ENCODE measurements around the gene ARHGAP33.

The ARHGAP33 gene

DNA sequence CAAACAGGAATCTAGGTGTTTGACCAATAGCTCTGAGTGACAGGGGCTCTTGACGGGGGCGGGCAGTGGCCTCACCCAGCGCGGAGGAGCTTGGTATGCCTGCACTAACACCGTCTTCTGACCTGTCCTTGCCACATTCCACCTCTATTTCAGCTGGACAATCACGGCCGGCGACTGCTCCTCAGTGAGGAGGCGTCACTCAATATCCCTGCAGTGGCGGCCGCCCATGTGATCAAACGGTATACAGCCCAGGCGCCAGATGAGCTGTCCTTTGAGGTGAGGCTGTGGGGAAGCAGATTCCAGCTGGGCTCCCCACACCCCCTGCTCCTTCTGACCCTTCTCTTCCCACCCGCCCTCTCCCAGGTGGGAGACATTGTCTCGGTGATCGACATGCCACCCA, 4.7 kb downstream of the ARHGAP33 start:
- no peak for DNase-seq (ENCODE audit: low read depth)

DNA sequence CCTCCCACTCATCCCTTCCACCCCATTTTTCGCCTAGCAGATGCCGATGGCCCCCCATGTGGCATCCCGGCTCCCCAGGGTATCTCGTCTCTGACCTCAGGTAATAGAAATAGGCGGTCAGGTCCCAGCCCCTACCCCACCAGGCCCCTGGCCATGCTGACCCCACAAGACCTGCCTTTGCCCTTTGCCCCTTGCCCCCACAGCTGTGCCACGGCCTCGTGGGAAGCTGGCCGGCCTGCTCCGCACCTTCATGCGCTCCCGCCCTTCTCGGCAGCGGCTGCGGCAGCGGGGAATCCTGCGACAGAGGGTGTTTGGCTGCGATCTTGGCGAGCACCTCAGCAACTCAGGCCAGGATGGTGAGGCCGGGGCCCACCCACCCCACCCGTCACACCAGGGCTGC, 5.4 kb downstream of the ARHGAP33 start:
- no peak for DNase-seq (ENCODE audit: low read depth)

DNA sequence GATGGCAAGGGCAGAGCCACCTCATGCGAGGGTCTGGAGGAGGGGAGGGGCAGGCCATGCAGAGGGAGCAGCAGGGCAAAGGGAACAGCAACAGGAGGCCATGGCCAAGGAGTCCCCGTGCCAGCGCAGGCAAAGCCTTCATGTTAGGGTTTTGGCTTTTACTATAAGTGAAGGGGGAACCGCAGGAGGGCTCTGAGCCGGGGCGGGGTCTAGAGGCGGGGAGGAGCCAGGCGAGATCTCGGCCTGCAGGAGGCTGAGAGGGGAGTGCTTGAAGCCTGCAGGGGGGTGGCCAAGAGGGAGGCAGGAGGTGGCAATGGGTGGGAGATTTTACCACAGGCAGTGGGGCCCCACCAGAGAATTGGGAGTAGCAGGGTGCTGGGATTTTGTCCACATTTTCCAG, 6.3 kb downstream of the ARHGAP33 start:
- no peak for DNase-seq (ENCODE audit: low read depth)

DNA sequence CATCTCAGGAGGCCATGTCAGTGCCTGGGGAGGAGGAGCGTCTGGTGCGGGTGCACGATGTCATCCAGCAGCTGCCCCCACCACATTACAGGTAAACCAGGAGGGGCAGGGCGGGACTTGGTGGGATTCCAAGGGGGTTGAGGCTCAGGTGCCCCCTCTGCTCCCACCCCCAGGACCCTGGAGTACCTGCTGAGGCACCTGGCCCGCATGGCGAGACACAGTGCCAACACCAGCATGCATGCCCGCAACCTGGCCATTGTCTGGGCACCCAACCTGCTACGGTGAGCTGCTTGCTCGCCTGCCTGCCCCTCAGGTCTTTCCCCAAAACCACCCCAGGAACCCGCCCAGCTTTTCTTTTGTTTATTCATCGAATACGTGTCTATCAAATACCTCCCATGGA, 7.2 kb downstream of the ARHGAP33 start:
- no peak for DNase-seq (ENCODE audit: low read depth)

DNA sequence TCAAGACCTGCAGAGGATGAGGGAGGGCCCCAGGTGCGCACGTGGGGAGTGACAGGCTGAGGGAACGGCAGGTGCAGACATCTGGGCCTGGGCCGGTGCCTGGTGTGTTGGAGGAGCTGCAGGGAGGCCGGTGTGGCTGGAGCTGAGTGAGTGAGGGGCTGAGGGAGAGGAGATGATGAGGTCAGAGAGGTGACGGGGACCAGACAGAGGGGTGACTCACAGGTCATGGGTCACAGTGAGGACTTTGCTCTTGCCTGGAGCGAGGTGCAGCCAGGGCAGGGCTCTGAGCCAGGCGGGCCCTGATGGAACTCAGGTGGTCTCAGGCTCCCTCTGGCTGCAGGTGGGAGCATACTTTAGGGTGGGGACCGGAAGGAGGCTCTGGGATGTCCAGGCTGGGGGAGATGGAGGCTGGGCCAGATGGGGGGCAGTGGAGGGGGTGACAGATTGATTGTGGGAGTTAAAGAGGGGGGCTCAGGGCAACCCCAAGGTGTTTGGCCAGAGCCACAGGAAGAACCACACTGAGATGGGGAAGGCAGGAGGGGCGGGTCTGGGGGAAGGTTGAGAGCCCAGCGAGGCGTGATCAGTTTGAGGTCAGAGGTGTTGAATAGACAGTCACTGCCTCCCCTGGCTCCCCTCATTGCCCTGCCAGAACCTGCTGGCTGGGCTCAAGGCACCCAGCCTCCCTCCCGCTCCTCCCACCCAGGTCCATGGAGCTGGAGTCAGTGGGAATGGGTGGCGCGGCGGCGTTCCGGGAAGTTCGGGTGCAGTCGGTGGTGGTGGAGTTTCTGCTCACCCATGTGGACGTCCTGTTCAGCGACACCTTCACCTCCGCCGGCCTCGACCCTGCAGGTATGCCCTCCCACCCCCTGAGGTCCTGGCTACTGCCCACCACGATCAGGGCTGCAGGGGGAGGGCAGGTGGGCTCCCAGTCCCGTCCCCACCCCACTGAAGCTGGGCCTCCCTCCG, 8.4 kb downstream of the ARHGAP33 start:
- DNase-seq (ENCODE audit: low read depth) = no peak

DNA sequence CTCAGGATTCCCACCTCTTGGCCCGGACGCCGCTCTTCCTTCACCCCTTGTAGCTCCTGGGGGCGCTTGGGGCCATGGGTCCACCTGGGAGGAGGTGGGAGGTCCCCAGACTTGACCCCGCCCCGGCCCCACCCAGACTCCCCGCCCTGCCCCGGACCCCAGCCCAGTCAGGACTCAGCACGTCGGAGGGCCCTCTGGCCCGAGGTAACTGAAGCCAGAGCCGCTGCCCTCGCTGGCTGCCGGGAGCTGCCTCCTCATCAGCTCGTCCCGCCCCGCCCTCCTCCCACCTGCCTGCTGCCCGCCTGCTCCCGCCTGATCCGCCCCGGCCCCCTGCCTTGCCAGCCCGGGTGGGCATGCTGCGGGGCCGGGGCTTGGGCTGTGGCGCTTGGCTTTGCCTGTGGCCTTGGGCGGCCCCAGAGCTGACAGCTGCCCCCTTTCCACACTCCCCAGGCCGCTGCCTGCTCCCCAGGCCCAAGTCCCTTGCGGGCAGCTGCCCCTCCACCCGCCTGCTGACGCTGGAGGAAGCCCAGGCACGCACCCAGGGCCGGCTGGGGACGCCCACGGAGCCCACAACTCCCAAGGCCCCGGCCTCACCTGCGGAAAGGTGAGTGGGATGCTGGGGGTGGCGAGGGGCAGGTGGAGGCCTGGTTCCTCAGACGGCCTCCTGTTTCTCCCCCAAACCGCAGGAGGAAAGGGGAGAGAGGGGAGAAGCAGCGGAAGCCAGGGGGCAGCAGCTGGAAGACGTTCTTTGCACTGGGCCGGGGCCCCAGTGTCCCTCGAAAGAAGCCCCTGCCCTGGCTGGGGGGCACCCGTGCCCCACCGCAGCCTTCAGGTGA, 9.4 kb downstream of the ARHGAP33 start:
- DNase-seq (ENCODE audit: low read depth) = no peak

DNA sequence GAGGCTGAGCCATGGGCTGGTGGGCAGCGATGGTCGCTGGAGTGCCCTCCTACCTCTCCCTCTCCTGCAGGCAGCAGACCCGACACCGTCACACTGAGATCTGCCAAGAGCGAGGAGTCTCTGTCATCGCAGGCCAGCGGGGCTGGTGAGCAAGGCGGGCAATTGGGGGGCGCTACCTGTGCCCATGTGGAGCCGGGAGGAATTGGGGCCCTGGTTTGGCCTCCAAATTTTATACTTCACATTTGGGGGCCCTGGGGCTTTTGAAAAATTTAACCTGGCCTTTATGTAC, 9.9 kb downstream of the ARHGAP33 start:
- no peak for DNase-seq (ENCODE audit: low read depth)

DNA sequence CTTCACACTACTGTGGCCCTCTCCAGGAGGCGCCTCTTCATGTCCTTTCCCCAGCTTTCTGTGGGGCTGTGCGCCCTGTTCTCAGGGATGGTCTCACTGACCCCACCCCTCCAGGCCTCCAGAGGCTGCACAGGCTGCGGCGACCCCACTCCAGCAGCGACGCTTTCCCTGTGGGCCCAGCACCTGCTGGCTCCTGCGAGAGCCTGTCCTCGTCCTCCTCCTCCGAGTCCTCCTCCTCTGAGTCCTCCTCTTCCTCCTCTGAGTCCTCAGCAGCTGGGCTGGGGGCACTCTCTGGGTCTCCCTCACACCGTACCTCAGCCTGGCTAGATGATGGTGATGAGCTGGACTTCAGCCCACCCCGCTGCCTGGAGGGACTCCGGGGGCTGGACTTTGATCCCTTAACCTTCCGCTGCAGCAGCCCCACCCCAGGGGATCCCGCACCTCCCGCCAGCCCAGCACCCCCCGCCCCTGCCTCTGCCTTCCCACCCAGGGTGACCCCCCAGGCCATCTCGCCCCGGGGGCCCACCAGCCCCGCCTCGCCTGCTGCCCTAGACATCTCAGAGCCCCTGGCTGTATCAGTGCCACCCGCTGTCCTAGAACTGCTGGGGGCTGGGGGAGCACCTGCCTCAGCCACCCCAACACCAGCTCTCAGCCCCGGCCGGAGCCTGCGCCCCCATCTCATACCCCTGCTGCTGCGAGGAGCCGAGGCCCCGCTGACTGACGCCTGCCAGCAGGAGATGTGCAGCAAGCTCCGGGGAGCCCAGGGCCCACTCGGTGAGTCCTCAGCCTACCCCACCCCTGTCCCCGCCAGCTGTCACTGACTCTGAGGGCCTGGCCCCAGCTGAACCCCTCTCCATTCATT, 11.2 kb downstream of the ARHGAP33 start:
- DNase-seq (ENCODE audit: low read depth) = no peak

DNA sequence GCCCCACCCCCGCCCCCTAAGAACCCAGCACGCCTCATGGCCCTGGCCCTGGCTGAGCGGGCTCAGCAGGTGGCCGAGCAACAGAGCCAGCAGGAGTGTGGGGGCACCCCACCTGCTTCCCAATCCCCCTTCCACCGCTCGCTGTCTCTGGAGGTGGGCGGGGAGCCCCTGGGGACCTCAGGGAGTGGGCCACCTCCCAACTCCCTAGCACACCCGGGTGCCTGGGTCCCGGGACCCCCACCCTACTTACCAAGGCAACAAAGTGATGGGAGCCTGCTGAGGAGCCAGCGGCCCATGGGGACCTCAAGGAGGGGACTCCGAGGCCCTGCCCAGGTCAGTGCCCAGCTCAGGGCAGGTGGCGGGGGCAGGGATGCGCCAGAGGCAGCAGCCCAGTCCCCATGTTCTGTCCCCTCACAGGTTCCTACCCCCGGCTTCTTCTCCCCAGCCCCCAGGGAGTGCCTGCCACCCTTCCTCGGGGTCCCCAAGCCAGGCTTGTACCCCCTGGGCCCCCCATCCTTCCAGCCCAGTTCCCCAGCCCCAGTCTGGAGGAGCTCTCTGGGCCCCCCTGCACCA, 11.9 kb downstream of the ARHGAP33 start:
- DNase-seq (ENCODE audit: low read depth) = no peak

DNA sequence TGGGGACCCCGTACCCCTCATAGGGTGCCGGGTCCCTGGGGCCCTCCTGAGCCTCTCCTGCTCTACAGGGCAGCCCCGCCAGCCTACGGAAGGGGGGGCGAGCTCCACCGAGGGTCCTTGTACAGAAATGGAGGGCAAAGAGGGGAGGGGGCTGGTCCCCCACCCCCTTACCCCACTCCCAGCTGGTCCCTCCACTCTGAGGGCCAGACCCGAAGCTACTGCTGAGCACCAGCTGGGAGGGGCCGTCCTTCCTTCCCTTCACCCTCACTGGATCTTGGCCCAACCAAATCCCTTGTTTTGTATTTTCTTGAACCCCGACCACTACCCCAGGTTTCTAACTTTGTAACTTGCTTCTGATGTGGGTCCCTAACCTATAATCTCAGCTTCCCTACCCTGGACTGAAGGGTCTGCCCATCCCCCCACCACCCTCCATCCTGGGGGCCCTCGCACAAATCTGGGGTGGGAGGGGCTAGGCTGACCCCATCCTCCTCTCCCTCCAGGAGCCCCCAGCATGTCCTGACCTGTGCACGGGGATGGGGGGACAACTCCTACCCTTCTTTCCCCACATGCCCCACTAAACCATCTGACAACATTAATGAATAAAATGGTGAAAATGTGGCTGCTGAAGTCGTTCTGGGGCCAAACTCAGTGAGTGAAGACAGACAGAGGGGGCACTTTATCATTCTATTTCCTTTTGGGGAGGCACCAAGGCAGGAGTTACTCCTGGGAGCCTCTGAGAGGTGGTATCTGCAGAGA, 13.0 kb downstream of the ARHGAP33 start:
- no peak for DNase-seq (ENCODE audit: low read depth)

DNA sequence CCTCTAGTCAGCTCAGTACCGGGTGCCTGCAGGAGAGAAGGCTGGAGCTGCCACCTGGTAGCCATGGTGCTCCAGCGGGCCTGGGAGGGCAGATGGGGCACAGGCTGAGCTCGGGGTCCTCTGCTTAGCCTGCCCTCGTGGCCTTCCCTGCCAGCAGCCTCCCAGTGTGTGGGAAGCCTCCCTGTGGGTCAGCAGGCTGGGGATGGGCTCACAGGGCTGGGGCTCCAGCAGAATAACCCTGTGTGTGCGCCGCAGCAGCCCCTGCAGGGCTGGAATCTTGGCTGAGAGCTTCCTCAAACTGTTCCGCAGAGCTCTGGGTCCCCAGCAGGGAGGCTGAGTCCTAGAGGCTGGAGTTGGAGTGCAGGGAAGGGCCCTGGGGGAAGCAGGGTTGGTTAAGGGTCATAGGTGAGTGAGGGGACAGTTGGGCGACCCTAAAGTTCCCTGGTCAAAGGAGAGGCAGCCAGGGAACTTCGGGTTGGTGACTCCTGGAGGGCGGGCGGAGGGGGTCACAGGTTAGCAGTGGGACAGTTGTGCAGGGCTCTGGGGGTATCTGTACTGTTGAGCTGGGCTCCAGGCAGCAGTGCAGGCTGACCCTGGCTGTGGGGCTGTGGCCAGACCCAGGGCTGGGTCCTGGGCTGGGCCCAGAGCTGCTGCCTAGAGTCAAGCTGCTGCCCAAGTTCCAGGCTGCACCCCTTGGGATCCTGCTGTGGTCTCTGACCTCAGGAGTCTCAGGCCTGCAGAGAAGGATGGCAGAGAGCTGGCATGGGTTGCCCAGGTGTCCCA, 14.0 kb downstream of the ARHGAP33 start:
- no peak for DNase-seq (ENCODE audit: low read depth)

DNA sequence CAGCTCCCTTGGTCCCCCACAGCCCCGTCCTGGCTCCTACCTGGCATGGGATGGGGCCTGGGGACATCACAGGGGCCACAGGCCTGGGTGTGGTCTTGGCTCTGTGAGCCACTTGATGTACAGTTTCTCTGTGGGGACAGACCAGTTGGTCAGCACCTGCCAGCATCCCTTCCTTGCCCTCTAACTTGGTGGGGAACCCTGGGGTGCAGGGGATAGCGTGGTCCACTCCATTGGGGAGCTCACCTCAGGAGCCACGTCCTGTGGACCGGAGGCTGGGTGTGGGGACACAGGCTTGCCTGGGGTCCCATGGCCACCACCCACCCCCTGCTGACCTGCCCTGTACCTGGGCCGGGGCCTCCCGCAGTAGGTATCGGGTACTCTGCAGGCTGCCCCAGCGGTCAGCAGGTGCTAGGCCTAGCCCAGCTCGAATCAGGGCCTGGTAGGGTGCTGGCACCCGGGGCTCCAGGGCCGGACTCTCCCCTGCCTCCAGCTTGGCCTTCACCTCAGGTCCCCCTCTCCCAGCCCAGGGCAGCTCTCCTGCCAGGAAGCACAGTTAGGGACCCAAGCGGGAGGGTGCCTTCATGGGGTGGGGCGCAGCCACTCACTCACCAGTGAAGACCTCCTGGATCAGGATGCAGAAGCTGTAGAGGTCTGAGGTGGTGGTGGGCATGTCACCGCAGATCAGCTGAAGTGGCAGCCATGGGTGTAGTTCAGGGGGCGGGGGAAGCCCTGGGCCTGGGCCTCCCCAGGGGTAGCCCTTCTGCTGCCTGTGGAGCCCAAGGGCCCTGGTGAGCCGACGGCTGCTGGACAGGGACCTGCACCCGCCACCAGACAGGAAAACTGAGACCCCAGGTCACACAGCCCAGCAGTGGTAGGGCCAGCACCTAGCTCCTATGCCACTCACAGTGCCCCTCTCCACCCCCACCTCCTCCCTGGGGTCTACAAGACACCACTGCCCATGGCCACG, 14.9 kb downstream of the ARHGAP33 start:
- DNase-seq (ENCODE audit: low read depth) = no peak

DNA sequence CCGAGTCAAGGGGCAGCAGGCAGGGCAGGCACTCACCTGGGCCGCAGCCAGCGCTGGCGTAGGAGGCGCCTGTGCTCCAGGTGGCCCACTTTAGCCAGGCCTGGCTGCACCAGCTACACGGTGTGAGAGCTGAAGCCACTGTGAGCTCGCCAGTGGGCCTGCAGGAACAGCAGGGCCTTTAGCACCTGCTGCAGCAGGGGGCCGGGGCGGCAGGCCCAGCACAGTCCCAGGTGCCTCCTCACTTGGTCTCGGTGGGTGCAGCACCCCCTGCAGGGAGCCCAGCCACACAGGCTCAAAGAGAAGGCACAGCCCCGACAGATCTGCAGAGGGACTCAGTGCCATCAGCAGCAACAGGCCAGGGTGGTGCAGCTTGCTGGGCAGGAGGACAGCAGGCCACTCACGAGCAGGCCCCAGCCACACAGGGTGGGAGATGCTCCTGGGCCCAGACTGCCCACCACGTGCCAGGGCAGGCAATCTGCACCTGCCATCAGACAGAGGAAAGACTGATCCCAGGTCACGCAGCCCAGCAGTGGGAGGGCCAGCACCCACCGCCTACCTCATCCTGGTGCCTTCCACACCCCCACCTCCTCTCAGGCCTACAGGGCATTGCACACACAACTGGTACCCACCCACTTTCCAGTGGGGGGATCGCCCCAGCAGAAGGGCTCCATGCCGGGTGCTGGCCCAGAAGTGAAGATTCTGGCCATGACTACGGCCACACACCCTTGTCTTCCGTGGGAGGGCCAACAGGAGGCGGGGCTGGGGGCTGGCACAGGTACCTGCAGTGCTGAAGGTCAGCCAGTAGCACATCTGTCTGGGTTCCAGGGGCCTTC, 15.8 kb downstream of the ARHGAP33 start:
- DNase-seq (ENCODE audit: low read depth) = no peak

DNA sequence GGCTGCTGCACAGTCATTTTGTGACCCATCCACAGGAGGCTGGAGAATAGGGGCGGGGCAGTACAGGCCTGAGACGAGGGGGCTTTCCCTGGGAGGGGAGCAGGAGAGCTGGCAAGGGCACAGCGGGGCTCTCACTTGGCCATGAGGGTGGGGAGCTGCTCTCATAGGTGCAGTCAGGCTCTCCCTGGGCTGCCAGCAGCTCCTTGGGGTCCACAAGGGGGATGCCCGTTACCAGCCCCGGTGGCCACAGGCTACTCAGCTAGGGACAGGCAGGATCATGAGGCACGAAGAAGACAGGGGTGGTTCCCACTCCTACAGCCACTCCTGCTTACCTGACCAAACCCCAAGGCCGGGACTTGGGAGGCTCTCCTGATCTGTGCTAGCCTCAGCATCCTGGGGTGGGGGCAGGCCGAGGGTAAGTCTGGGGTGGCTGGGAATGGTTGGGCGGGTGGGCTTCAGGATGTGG, 16.5 kb downstream of the ARHGAP33 start:
- no peak for DNase-seq (ENCODE audit: low read depth)

DNA sequence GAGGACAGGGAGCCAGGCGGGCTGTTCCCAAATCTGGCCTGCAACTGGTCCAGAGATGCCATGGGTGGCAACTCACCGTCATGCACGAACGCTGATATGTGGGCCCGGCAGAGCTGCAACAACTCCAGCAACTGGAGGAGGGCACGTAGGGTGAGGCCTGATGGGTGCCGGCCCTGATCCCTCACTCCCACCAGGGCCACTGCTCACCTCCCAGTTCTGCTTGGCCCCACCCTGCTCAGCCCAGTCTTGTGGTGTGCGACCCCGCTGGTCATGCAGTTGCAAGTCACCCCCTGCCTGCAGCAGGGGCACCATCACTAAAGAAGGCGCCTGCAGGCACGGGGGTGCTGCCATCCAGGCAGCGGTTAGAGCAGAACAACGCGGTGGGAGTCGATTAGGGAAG, 16.9 kb downstream of the ARHGAP33 start:
- DNase-seq (ENCODE audit: low read depth) = no peak

DNA sequence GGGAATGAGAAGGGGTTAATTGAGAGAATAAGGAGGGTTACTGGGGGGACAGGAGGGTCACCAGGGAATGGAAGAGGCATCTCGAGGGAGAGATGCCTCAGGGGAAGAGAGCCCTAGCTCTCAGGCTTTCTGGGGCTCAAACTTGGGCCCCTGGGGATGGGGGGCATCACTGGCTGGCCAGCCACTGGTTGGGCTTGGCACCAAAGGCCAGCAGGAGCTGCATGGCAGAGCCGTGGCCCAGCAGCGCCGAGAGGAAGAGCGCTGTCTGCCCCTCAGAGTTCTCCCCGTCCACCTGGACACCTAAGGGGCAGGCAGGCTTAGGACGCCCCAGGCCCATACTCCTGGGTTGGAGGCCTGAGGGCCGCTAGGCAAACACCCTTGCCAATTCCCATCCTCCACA, 17.5 kb downstream of the ARHGAP33 start:
- no peak for DNase-seq (ENCODE audit: low read depth)

DNA sequence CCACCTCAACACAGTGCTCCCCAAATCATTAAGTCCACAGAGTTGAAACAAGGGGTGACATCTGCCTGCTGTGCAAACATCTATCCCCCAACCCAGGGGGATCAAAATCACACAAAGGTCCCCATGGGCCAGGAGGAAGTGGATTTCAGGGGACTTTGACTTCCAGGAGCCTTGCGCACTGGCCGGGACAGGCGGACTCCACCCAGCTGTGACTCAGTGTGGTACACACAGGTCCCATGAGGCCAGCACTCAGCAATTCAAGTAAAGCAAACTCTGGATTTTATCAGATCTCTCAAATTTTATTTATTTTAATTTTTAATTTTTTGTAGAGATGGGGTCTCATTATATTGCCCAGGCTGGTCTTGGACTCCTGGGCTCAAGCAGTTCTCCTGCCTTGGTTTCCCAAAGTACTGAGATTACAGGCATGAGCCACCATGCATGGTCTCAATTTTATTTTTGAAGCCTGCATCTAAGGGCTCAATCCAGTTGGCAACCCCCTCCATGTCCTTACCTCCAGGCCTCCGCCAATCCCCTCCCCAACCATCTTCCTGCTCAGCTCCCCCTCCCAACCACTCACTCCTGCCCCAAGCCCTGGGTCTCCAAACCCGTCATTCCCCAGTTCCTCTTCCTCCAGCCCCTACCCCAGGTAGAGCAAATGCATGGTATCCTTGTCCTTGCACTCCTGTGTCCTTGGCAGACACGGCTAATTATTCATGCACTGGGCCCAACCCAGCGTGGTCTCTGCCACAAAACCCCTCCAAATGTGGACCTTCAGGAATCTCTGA, 18.2 kb downstream of the ARHGAP33 start:
- DNase-seq (ENCODE audit: low read depth) = no peak

Data from T follicular helper cell (primary cell).